Activated naive CD4-positive, alpha-beta T cell treated with anti-CD3 and anti-CD28 coated beads for 36 hours (primary cell): ENCODE measurements around the gene TAS2R31. TPM values are rescaled to one million over a fixed set of nuclear protein-coding genes. Genes with fewer than 3 reads are reported as not detected.

Experiments used
- CTCF ChIA-PET: fragments of 350-600 bp; sonication (Branson Sonifier 250); formaldehyde crosslinking; loops from one replicate; lab custom pipeline; 2021; ENCODE audit warnings: antibody characterized with exemption; lab: Charles Lee
- DNase-seq: peaks from one replicate; pipeline ENCODE4 v3.0.0-alpha.2; 2020
- H3K27ac Mint-ChIP-seq: one replicate; pipeline ENCODE4 v1.8.0; 2021; ENCODE audit warnings: mild to moderate bottlenecking, mixed read lengths
- H3K27me3 Mint-ChIP-seq: one replicate; pipeline ENCODE4 v1.8.0; 2021; ENCODE audit warnings: low read depth, mixed read lengths
- H3K36me3 Mint-ChIP-seq: one replicate; pipeline ENCODE4 v1.8.0; 2021; ENCODE audit warnings: low read depth, mixed read lengths
- H3K4me1 Mint-ChIP-seq: one replicate; pipeline ENCODE4 v1.8.0; 2021; ENCODE audit warnings: low read depth, mixed read lengths
- H3K4me3 Mint-ChIP-seq: one replicate; pipeline ENCODE4 v1.8.0; 2021; ENCODE audit warnings: mild to moderate bottlenecking, moderate library complexity, mixed read lengths
- H3K9me3 Mint-ChIP-seq: one replicate; pipeline ENCODE4 v1.8.0; 2021; ENCODE audit warnings: mixed read lengths
- intact Hi-C: fragments of 100-400 bp; cut with micrococcal nuclease; formaldehyde crosslinking; loops from one replicate; pipeline ENCODE4 v1.15.1; 2023
- total RNA-seq, 2 experiments: library from RNA; stranded (reverse); gene quantifications; one replicate each; pipeline ENCODE4 v1.2.3, GENCODE V29; 2021

Gene TAS2R31
- total RNA-seq, 2 experiments from 2014 or later, result 1.1 to 1.4 TPM

DNA sequence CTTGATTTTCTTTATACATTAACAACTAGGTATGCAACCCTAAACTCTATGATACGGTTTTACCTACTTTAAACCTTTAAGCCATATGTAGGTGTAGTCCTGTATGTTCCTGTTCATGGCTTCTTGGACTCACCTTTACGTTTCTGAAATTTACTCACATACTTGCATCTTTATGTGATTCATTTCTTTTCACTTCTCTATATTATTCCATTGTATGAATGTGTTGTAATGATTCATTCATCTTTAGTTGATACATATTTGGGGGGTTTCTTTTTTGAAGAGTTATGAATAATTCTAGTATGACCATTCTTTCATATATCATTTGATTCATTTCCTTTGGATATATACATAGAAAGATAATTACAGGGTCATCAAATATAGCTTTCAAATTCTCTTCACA is 42.1 kb downstream of the TAS2R31 start:
- CTCF ChIA-PET, result no interaction called here
- peaks cover 8% of the 10 kb centered on the region for H3K4me1 Mint-ChIP-seq
- H3K27ac Mint-ChIP-seq, result no peak overlapping the region
- H3K9me3 Mint-ChIP-seq, result peaks cover 3% of the 10 kb centered on the region
- no peak overlapping the region for H3K4me3 Mint-ChIP-seq
- intact Hi-C loops, result no loop called here
- peaks cover 10% of the 10 kb centered on the region for H3K36me3 Mint-ChIP-seq
- no peak for DNase-seq
- H3K27me3 Mint-ChIP-seq, result peaks cover 2% of the 10 kb centered on the region

GRCh38 chr12:10986812-10987211 is 44.4 kb downstream of the TAS2R31 start, which contains the start of gene TAS2R50:
TAS2R50 (minus strand) TSS chr12:10986912; CDS start chr12:10986860, 52 bp downstream.
- Mint-ChIP-seq H3K4me3 (no peak within 1 kb of the TSS), H3K27me3 (peaks cover 2% of the 10 kb centered on the region), H3K27ac (no peak within 1 kb of the TSS), H3K36me3 (peaks cover 9% of the 10 kb centered on the region), H3K9me3 (peaks cover 3% of the 10 kb centered on the region), H3K4me1 (peaks cover 22% of the 10 kb centered on the region)
- intact Hi-C loops, result no loop called here
- no peak for DNase-seq
- CTCF ChIA-PET, result no interaction called here

- CTCF ChIA-PET, result no interaction called here
- Mint-ChIP-seq H3K27ac (no peak overlapping the region), H3K27me3 (peaks cover 9% of the 10 kb centered on the region), H3K4me3 (no peak overlapping the region), H3K9me3 (no peaks in the 10 kb centered on the region), H3K4me1 (peaks cover 19% of the 10 kb centered on the region), H3K36me3 (peaks cover 3% of the 10 kb centered on the region)
- intact Hi-C loops, result loop anchor here (1.0 to 2.0 kb wide), 3 partner anchors 189 to 281 kb away; partner anchors contain the start of gene SMIM10L1
- peak; percentile 74 for DNase-seq
Measured at GRCh38 chr12:10982244-10982643, 49.0 kb downstream of the TAS2R31 start.

Other genes starting within 250 kb of the TAS2R31 start
- gene TAS2R7, start 228.8 kb downstream of the TAS2R31 start, total RNA-seq, result not detected
- gene TAS2R8, start 224.1 kb downstream of the TAS2R31 start, total RNA-seq, result not detected
- not detected for gene TAS2R9, start 221.2 kb downstream of the TAS2R31 start, total RNA-seq
- gene TAS2R10, start 205.0 kb downstream of the TAS2R31 start, total RNA-seq, result not detected
- gene PRR4, start 181.9 kb downstream of the TAS2R31 start, total RNA-seq, result not detected
- gene PRH1, start 147.2 kb downstream of the TAS2R31 start, total RNA-seq, result 1 to 10 TPM; 4.8 to 7.4 TPM
- under 1 TPM in 1 of 2 experiments, not detected in 1; 0.17 TPM for gene TAS2R13, start 121.8 kb downstream of the TAS2R31 start, total RNA-seq
- not detected for gene PRH2, start 102.2 kb downstream of the TAS2R31 start, total RNA-seq
- under 1 TPM; 0.36 to 0.49 TPM for gene TAS2R14, start 92.1 kb downstream of the TAS2R31 start, total RNA-seq
- gene TAS2R50, start 44.5 kb downstream of the TAS2R31 start, total RNA-seq, result under 1 TPM in 1 of 2 experiments, not detected in 1; 0.36 TPM
- gene TAS2R20, start 33.1 kb downstream of the TAS2R31 start, total RNA-seq, result under 1 TPM; 0.54 to 0.60 TPM
- gene TAS2R19, start 8.8 kb downstream of the TAS2R31 start, total RNA-seq, result under 1 TPM; 0.77 to 0.98 TPM
- under 1 TPM; 0.27 to 0.31 TPM for gene TAS2R46, start 30.9 kb upstream of the TAS2R31 start, total RNA-seq
- gene TAS2R43, start 60.9 kb upstream of the TAS2R31 start, total RNA-seq, result under 1 TPM in 1 of 2 experiments, not detected in 1; 0.26 TPM
- 1 to 10 TPM; 1.5 to 1.6 TPM for gene TAS2R30, start 103.2 kb upstream of the TAS2R31 start, total RNA-seq
- 1 to 10 TPM; 5.0 to 5.6 TPM for gene SMIM10L1, start 139.8 kb upstream of the TAS2R31 start, total RNA-seq
- not detected for gene TAS2R42, start 155.5 kb upstream of the TAS2R31 start, total RNA-seq
- gene PRB3, start 238.3 kb upstream of the TAS2R31 start, total RNA-seq, result not detected